HFFc6 (cell line): ENCODE results near the gene CTCFL. TPM values are rescaled to one million over a fixed set of nuclear protein-coding genes. Genes with fewer than 3 reads are reported as not detected.

ENCODE experiments used
- DNase-seq: peaks from one replicate; pipeline ENCODE4 v3.0.0-alpha.2; 2018
- H3K27ac Mint-ChIP-seq: 2 replicates; pipeline ENCODE4 v1.8.0; 2020; ENCODE audit warnings: mild to moderate bottlenecking, mixed read lengths
- H3K27me3 Mint-ChIP-seq: 2 replicates; pipeline ENCODE4 v1.8.0; 2021; ENCODE audit warnings: mild to moderate bottlenecking, moderate library complexity, mixed read lengths; ENCODE audit not compliant: insufficient read depth
- H3K36me3 Mint-ChIP-seq: 2 replicates; pipeline ENCODE4 v1.8.0; 2021; ENCODE audit warnings: low read depth, mixed read lengths
- H3K4me1 Mint-ChIP-seq: 2 replicates; pipeline ENCODE4 v1.8.0; 2020; ENCODE audit warnings: low read depth, mixed read lengths
- H3K4me3 Mint-ChIP-seq: 2 replicates; pipeline ENCODE4 v1.8.0; 2020; ENCODE audit warnings: mild to moderate bottlenecking, moderate library complexity, mixed read lengths
- H3K9me3 Mint-ChIP-seq: 2 replicates; pipeline ENCODE4 v1.8.0; 2020; ENCODE audit warnings: mild to moderate bottlenecking, mixed read lengths
- total RNA-seq, 6 experiments: library from RNA; stranded (reverse); fragmentation: NEBNext Ultra II Directional; extraction: Animal tissue kit (Norgen Biotek cat#: 25700); gene quantifications; 2 replicates in 1 of 6; 3 replicates in 5 of 6; pipeline ENCODE4 v1.2.3, GENCODE V29; 2021
- TF ChIP-seq, protein P1 (sequence below): fragments of 200-600 bp; sonication (generic); IDR thresholded peaks from 2 replicates; pipeline ENCODE4 v1.5.0; 2021; ENCODE audit warnings: antibody characterized with exemption, mild to moderate bottlenecking

The CTCFL gene
- total RNA-seq, 6 experiments from 2014 or later = not detected

DNA sequence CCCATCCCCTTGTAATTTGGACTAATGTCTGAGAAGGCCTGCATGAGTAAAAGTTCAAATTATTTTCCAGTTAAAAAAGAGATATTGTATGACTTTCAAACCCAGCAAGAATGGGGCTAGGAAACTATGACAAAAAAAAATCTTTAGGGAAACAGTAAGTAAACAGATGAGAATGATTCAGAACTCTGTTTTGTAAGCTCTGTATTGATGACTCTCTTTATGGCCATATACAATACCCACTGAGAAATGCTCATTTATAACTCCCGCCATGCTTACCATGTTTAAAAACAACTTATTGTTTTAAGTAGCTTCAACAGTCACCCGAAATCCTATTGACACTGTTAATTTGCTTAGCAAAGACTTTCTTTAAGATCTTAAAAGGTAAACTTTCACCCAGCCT is 18.8 kb upstream of the CTCFL start:
- Mint-ChIP-seq H3K4me3 (no peak overlapping the region), H3K9me3 (peaks cover 5% of the 10 kb centered on the region; the same call in 1 of the 2 replicates), H3K36me3 (no peaks in the 10 kb centered on the region), H3K27me3 (peaks cover 47% of the 10 kb centered on the region), H3K27ac (no peak overlapping the region), H3K4me1 (no peaks in the 10 kb centered on the region)
- TF ChIP-seq, protein P1, sequence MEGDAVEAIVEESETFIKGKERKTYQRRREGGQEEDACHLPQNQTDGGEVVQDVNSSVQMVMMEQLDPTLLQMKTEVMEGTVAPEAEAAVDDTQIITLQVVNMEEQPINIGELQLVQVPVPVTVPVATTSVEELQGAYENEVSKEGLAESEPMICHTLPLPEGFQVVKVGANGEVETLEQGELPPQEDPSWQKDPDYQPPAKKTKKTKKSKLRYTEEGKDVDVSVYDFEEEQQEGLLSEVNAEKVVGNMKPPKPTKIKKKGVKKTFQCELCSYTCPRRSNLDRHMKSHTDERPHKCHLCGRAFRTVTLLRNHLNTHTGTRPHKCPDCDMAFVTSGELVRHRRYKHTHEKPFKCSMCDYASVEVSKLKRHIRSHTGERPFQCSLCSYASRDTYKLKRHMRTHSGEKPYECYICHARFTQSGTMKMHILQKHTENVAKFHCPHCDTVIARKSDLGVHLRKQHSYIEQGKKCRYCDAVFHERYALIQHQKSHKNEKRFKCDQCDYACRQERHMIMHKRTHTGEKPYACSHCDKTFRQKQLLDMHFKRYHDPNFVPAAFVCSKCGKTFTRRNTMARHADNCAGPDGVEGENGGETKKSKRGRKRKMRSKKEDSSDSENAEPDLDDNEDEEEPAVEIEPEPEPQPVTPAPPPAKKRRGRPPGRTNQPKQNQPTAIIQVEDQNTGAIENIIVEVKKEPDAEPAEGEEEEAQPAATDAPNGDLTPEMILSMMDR = no peak
- no peak for DNase-seq

DNA sequence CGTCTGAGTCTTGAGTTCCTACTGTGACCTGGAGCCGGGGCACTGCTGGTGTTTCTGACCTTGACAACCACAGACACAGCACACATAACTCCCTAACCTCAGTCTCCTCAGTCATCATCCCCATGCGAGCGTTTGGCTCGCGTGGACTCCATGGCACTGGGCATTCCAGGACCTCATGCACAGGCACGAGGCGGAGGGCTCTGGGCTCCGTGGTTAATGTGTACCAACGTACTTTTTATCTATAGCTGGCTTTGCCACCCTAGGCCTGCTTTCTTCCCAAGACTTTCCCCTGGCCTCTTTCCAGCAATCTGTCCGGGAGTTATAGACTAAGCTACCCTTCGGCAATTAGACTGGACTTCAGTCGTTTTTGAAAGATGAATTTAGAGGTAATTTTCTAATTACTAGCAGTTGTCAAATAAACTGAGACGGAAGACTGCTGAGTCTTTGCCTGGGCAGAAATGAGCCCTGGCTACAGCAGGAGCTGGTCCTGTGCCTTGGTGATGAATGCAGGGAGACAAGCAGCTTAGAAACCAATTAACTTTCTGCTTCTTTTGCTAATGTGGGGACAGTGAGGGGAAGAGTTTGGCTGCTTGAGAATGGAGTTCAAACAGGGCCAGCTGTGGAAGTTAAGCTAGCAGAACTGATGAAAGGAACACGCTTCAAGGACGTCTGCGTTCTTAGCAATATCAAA is 16.1 kb upstream of the CTCFL start:
- no peak for DNase-seq
- TF ChIP-seq, protein P1 = no peak
- Mint-ChIP-seq H3K9me3 (peaks cover 5% of the 10 kb centered on the region; the same call in 1 of the 2 replicates), H3K4me3 (no peak overlapping the region), H3K36me3 (no peaks in the 10 kb centered on the region), H3K27ac (no peak overlapping the region), H3K27me3 (peaks cover 45% of the 10 kb centered on the region), H3K4me1 (no peaks in the 10 kb centered on the region)

DNA sequence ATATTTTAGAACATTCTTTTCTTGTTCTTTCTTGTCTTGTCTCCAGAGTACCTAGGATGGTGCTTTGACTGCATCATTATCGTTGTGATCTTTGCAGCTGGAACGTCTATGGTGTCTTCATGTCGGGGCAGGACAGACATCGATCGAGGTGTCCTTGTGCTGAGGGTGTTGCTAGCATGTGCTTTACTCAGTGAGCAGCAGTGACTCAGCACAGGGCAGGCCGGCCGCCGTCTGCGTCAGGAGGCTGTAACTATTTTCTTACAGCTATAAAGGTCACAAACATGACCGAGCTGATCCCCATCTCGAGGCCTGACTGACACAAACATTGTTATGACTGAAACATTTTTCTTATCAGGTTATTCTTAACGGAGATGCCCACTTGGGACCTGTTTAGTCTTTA is 14.9 kb upstream of the CTCFL start:
- no peak for DNase-seq
- Mint-ChIP-seq H3K9me3 (peaks cover 5% of the 10 kb centered on the region; the same call in 1 of the 2 replicates), H3K4me3 (no peak overlapping the region), H3K36me3 (no peaks in the 10 kb centered on the region), H3K4me1 (no peaks in the 10 kb centered on the region), H3K27ac (no peak overlapping the region), H3K27me3 (peaks cover 45% of the 10 kb centered on the region)
- TF ChIP-seq, protein P1 = no peak

DNA sequence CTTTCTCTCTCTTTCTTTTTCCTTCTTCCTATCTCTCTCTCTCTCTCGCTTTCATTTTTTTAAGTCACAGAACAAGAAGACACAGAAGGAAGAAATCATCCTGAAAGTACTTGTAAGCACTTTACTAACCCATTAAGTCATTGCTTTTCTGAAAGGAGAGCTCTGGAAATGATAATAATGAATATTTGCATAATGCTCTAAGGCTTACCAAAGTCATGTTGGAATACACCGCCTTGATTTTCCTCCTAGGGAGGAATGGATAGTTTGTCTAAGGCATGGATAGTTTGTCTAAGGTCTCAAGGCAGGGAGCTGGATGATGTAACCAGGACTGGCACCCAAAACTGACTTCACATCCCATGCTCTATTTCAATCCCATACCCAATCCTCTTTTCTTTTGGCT is 12.9 kb upstream of the CTCFL start:
- Mint-ChIP-seq H3K9me3 (peaks cover 5% of the 10 kb centered on the region; the same call in 1 of the 2 replicates), H3K36me3 (no peaks in the 10 kb centered on the region), H3K27me3 (peaks cover 44% of the 10 kb centered on the region), H3K4me1 (no peaks in the 10 kb centered on the region), H3K27ac (no peak overlapping the region), H3K4me3 (no peak overlapping the region)
- TF ChIP-seq, protein P1 = no peak
- DNase-seq = no peak

DNA sequence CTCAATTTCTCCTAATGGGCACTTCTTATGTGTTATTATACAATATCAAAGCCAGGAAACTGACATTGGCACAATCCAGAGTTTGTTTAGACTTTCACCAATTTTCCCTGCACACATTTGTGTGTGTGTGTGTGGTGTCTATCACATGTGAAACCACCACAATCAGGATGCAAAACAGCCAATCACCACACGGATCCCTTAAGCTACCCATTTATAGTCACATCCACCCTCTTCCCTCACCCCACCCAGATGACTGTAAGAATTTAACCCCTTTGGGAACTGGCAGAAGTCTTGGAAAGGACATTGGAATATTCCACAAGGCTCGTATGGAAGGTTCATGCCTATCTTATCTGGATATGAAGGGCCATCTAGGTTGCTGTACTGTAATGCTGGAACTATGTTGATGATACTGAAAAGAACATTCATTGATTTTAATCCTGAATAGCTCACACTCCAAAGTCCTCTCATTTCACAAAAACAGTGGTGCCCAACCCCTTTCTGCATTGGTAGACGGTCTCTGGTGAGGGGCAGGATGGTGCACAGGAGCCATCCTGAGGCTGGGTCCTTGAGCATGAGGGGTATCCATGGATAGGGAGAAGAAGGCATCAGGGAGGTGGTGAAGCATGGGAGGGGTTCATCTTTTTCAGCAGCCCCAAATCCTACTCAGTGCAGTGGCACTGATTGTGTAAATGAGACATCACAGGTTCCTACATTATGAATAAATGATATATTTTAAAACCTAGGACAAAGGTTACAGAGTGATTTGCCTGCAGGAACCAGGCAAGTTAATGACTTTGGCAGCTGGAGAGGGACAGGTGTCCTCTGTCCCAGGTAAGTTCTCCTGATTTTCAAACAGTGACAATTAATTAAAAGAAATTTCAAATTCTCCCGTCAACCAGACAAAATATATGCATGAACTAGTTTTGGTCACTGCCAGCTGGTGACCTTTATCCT is 12.1 kb upstream of the CTCFL start:
- Mint-ChIP-seq H3K27me3 (peaks cover 44% of the 10 kb centered on the region), H3K4me1 (no peaks in the 10 kb centered on the region), H3K4me3 (no peak overlapping the region), H3K27ac (no peak overlapping the region), H3K9me3 (peaks cover 5% of the 10 kb centered on the region; the same call in 1 of the 2 replicates), H3K36me3 (no peaks in the 10 kb centered on the region)
- TF ChIP-seq, protein P1 = no peak
- no peak for DNase-seq
